ENCODE results near the gene WDR27.
"Not testable (repeated sequence)": the region's sequence is repeated elsewhere in the genome, so short reads cannot be mapped to it uniquely, and the experiment has no call there.

Gene WDR27

DNA sequence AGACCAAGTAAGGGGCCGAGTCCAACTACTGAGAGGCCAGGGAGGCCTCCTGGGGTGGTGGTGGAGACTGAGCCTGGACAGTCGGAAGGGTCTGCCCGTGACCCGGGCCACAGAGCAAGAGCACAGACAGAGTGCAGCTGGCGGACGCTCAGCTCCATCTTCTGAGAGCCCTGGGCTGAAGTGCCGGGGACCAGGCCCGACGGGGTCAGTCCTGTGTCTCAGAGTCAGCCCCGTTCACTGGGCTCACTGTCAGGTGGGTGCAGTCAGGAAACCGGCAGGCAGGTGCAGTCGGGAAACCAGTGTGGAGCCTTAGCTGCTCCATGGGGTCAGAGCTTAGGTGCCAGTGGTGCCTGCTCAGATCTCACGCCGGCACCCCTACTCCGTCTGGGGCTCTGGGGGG lies 76.5 kb downstream of the WDR27 start:
- H3K27me3 Mint-ChIP-seq: no peaks in the 10 kb centered on the region
- no peak overlapping the region for H3K4me3 Mint-ChIP-seq
- no peaks in the 10 kb centered on the region for H3K4me1 Mint-ChIP-seq
- no peak for ATAC-seq
- peaks cover 6% of the 10 kb centered on the region for H3K9me3 Mint-ChIP-seq
- no peak overlapping the region for H3K27ac Mint-ChIP-seq
- H3K36me3 Mint-ChIP-seq: peaks cover 32% of the 10 kb centered on the region

DNA sequence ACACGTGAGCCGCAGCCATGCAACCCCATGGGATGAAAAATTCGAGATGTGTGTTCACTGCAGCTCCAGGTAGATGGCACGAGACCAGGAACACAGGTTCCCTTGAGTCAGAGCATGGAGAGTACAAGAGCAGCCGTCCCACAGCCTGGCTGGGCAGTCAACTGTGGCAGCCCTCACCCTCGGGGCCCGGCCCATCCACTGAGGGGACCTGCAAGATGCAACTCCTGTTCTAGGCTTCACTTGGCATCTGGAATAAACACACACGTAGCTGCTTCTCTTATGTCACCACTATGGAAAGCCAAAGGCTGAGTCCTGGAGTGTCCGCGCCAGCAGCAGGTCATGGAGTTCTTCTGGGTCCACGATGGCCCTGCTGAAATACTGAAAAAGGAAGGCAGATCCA lies 77.0 kb downstream of the WDR27 start:
- ATAC-seq: no peak
- no peak overlapping the region for H3K4me3 Mint-ChIP-seq
- no peak overlapping the region for H3K27ac Mint-ChIP-seq
- no peaks in the 10 kb centered on the region for H3K4me1 Mint-ChIP-seq
- peaks cover 34% of the 10 kb centered on the region for H3K36me3 Mint-ChIP-seq
- peaks cover 6% of the 10 kb centered on the region for H3K9me3 Mint-ChIP-seq
- no peaks in the 10 kb centered on the region for H3K27me3 Mint-ChIP-seq

DNA sequence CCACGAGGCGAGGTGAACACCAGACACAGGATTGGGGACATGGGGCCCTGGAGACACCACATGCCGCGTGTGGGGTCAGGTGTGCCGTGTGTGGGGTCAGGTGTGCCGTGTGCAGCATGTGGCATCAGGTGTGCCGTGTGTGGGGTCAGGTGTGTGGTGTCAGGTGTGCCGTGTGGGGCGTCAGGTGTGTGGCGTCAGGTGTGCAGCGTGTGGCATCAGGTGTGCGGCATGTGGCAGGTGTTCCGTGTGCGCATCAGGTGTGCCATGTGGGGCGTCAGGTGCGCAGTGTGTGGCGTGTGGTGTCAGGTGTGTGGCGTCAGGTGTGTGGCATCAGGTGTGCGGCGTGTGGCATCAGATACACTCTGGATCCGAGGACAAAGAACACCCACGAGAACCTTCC lies 77.9 kb downstream of the WDR27 start:
- no peak for ATAC-seq
- no peak overlapping the region for H3K27ac Mint-ChIP-seq
- peaks cover 6% of the 10 kb centered on the region for H3K9me3 Mint-ChIP-seq
- H3K36me3 Mint-ChIP-seq: peaks cover 34% of the 10 kb centered on the region
- no peak overlapping the region for H3K4me3 Mint-ChIP-seq
- peaks cover 2% of the 10 kb centered on the region for H3K4me1 Mint-ChIP-seq
- no peaks in the 10 kb centered on the region for H3K27me3 Mint-ChIP-seq

DNA sequence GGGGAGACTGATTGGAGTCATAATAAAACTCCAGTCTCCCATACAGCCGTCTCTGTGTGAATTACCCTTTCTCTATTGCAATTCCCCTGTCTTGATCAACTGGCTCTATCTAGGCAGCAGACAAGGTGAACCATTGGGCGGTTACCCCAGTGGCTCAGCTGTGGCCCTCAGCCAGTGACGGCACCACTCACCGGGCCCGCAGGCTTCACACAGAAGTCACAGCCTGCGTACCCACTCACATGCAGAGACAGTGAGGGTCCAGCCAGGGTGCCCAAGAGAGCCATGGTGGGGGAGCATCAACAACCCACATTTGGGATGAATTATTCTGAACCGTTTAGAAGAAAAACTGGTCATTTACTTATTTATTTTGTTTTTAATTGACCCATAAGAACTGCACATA lies 78.5 kb downstream of the WDR27 start:
- Mint-ChIP-seq H3K27ac (no peak overlapping the region), H3K36me3 (peaks cover 34% of the 10 kb centered on the region), H3K9me3 (peaks cover 6% of the 10 kb centered on the region), H3K4me1 (peaks cover 8% of the 10 kb centered on the region), H3K4me3 (no peak overlapping the region), H3K27me3 (no peaks in the 10 kb centered on the region)
- no peak for ATAC-seq

DNA sequence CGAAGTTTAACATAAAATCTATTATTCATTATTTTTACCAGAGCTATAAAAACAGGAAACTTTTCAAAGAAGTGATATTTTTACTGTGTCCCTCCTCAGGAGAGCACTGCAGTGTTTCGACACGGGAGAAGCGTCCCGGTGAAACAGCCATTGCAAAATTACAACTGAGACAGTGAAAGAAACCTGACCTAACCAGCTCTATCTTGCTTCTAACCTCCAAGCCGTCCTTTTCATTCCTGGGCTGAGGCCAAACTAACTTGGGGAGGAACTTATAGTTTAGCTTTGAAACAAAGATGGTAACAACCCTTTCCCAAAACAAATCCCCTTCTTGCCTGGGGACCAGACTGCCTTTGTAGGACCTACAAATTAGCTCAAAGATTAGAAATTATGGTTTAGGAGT lies 79.2 kb downstream of the WDR27 start:
- no peaks in the 10 kb centered on the region for H3K27me3 Mint-ChIP-seq
- H3K36me3 Mint-ChIP-seq: peaks cover 34% of the 10 kb centered on the region
- no peak overlapping the region for H3K4me3 Mint-ChIP-seq
- peaks cover 8% of the 10 kb centered on the region for H3K4me1 Mint-ChIP-seq
- H3K27ac Mint-ChIP-seq: no peak overlapping the region
- peaks cover 6% of the 10 kb centered on the region for H3K9me3 Mint-ChIP-seq
- no peak for ATAC-seq

DNA sequence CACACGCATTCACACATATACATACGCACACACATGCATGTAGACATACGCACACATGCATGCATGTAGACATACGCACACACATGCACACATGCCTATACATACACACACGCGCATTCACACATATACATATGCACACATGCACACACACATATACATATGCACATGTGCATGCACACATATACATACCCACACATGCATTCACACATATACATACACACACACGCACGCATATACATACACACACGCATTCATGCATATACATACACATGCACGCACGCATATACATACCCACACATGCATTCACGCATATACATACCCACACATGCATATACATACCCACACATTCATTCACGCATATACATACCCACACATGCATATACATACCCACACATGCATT lies 80.5 kb downstream of the WDR27 start:
- Mint-ChIP-seq H3K9me3 (peaks cover 12% of the 10 kb centered on the region), H3K27me3 (no peaks in the 10 kb centered on the region), H3K27ac (no peak overlapping the region), H3K36me3 (peaks cover 37% of the 10 kb centered on the region), H3K4me3 (no peak overlapping the region), H3K4me1 (peaks cover 8% of the 10 kb centered on the region)
- no peak for ATAC-seq

DNA sequence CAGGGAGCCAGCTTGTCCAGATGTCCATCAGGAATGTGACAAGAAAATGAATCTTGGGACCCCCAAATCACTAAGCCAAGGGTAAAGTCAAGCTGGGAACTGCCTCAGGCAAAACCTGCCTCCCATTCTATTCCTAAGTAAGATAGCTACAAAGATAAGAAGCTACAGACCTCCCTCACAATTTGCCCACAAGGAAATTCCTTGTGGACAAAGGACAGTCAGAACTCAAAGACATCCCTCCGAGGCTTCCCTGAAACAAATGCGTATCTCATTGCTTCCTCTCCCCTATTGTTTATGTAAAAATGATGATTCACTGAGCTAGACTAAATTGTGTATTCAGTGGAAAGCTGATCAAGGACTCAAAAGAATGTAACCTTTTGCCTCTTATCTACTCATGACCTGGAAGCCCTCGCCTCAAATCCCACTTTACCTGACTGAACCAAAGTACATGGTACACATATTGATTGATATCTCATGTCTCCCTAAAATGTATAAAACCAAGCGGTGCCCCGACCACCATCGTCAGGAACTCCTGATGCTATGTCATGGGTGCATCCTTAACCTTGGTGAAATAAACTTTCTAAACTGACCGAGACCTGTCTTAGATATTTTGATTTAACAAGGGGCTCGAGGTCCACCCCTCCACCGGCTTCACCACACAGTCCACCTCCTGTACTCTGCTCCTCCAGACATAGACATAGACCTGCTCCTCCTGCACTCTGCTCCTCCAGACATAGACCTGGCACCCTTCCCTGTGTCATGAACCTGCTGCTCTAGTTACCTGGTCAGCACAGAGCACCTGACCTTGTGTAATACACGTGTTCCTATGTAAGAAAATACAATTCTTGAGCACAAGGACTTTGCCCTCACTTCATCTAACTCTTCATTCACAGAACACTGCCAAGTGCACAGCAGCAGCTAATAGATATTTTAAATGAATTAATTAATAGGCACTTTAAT lies 81.4 kb downstream of the WDR27 start:
- Mint-ChIP-seq H3K4me3 (no peak overlapping the region), H3K36me3 (peaks cover 38% of the 10 kb centered on the region)
- ATAC-seq: no peak

DNA sequence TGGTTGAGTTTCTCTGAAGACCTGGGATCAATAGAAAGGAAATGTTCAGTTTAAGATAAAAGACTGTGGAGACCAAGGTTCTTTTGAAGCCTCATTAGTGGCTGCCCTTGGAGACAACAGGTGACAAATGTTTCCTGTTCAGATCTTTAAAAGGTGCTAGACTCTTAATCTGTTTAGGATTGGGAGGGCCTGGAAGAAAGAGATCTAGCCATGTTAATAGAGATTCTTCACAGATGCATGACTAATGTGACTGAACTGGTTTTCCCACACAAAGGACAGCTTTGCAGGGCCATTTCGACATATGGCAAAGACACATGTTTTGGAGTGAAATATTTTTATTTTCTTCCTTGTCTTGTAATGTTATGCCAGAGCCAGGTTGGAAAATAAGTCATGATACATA lies 82.2 kb downstream of the WDR27 start:
- Mint-ChIP-seq H3K9me3 (peaks cover 23% of the 10 kb centered on the region), H3K27ac (no peak overlapping the region), H3K4me3 (no peak overlapping the region), H3K4me1 (peaks cover 8% of the 10 kb centered on the region), H3K27me3 (no peaks in the 10 kb centered on the region), H3K36me3 (peaks cover 40% of the 10 kb centered on the region)
- ATAC-seq: no peak

More for the DNA sequence above, 81.4 kb downstream of the WDR27 start:
- no peak overlapping the region for H3K27ac Mint-ChIP-seq
- H3K27me3 Mint-ChIP-seq: no peaks in the 10 kb centered on the region
- H3K9me3 Mint-ChIP-seq: peaks cover 21% of the 10 kb centered on the region
- H3K4me1 Mint-ChIP-seq: peaks cover 8% of the 10 kb centered on the region

DNA sequence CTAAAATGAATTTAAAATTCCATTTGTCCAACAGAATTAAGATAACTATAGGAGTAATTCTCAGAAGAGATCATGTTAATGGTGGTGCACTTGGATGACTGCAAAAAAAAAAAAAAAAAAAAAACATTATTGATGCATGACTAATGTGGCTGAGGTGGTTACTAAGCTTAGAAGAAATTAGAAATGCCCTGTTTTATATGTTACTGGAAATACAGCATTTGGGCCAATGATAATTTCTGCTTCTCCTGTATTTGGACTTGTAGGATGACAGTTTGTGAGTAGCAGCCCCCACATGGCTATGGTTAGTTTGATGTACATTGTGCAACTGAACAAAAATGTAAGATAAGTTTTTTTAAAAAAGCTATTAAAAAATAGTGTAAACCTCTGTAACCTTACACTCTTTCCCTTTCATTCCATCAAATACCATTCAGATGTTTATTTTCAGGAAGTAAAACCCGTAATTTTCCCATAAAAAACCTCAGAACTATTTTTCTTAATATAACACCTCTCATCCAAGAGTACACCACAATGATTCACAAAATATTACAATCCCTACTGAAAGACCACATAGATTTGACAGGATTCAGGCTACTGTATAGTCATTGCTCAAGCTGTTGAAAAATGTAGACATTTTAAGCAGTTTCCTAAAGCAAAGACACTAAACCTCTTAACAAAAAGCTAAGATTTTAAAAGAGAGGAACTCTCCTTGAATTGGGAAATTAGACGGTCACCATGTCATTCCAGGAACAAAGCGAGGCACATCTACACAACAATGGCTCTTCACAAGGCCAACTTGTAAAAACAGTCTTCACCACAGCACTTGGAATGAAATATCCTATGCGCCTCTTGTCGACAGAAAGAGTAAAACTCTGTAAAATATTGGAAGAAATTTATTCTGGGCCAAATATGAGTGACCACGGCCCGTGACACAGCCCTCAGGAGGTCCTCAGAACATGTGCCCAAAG lies 83.0 kb downstream of the WDR27 start:
- no peak for ATAC-seq

DNA sequence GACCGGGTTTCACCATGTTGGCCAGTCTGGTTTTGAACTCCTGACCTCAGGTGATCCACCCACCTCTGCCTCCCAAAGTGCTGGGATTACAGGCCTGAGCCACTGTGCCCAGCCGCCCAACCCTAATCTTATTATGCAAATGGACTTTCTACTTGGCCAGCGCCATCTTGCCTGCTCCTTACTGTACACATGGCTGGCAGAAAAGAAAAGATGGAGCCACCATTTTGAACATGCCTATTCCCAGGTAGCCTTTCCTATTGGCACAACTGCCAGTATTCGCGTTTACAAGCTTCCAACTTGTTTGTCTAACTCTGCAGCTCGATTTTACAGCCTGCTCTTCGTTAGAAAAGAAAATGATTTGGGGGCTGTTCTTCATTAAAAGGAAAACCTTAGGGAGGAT lies 84.3 kb downstream of the WDR27 start:
- Mint-ChIP-seq H3K4me3 (no peak overlapping the region), H3K4me1 (peaks cover 8% of the 10 kb centered on the region), H3K36me3 (peaks cover 32% of the 10 kb centered on the region), H3K27me3 (no peaks in the 10 kb centered on the region), H3K9me3 (peaks cover 23% of the 10 kb centered on the region), H3K27ac (no peak overlapping the region)
- ATAC-seq: no peak

More for the DNA sequence above, 83.0 kb downstream of the WDR27 start:
- Mint-ChIP-seq H3K4me3 (no peak overlapping the region), H3K4me1 (peaks cover 8% of the 10 kb centered on the region), H3K27ac (no peak overlapping the region), H3K36me3 (peaks cover 36% of the 10 kb centered on the region), H3K27me3 (no peaks in the 10 kb centered on the region), H3K9me3 (peaks cover 23% of the 10 kb centered on the region)

DNA sequence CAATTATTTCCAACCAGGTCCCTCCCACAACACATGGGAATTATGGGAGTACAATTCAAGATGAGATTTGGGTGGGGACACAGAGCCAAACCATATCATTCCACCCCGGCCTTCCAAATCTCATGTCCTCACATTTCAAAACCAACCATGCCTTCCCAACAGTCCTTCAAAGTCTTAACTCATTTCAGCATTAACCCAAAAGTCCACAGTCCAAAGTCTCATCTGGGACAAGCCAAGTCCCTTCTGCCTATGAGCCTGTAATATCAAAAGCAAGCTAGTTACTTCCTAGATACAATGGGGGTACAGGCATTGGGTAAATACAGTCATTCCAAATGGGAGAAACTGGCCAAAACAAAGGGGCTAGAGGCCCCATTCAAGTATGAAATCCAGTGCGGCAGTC lies 93.2 kb downstream of the WDR27 start:
- not testable (repeated sequence) for H3K27ac Mint-ChIP-seq, H3K9me3 Mint-ChIP-seq, H3K27me3 Mint-ChIP-seq, H3K4me3 Mint-ChIP-seq, ATAC-seq
- peaks cover 10% of the 10 kb centered on the region for H3K4me1 Mint-ChIP-seq
- H3K36me3 Mint-ChIP-seq: peaks cover 53% of the 10 kb centered on the region

DNA sequence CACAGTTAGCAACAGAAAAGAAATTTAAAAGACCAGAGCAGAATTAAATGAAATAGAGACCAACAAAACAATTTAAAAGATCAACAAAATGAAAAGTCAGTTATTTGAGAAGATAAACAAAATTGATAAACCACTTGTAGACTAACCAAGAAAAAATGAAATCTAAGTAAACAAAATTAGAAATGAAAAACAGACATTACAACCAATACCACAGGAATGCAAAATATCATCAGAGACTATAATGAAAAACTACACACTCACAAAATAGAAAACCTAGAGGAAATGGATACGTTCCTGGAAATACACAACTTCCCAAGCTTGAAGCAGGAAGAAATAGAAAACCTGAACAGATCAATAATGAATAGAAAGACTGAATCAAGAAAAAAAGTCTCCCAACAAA lies 97.8 kb downstream of the WDR27 start:
- Mint-ChIP-seq H3K27ac (no peak overlapping the region), H3K9me3 (no peaks in the 10 kb centered on the region), H3K4me3 (no peak overlapping the region), H3K4me1 (peaks cover 10% of the 10 kb centered on the region), H3K27me3 (no peaks in the 10 kb centered on the region), H3K36me3 (peaks cover 73% of the 10 kb centered on the region)
- ATAC-seq: no peak

DNA sequence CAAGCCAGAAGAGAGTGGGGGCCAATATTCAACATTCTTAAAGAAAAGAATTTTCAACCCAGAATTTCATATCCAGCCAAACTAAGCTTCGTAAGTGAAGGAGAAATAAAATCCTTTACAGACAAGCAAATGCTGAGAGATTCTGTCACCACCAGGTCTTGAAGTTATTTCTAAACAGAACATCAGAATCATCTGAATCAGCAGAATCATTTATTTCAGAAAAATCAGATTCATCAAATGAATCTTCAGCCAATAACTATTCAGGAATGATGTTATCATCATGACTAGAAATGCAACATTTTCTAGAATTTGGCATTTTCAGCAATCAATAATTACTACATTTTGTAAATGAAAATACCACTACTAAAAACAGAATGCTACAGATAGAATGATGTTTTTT lies 100.7 kb downstream of the WDR27 start:
- not testable (repeated sequence) for H3K9me3 Mint-ChIP-seq, H3K27me3 Mint-ChIP-seq, ATAC-seq, H3K4me3 Mint-ChIP-seq, H3K4me1 Mint-ChIP-seq, H3K27ac Mint-ChIP-seq
- H3K36me3 Mint-ChIP-seq: peaks cover 74% of the 10 kb centered on the region

DNA sequence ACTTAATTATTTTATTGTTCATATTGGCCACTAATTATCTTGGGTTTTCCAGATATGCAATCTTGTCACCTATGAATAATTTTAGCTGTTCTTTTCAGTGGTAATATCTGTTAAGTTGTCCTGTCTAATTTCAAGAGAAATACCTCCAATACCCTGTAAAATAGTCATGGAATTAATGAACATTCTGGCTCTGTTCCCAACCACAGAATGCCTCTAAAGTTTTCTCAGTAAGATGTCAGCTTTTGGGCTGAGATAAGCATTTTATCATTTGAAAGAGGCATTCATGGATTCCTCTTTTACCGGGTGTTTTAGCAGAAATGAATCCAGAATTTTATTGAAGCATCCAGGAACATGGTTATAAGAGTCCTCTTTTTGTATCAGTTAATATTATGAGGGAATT lies 109.3 kb downstream of the WDR27 start:
- no peak overlapping the region for H3K4me3 Mint-ChIP-seq

DNA sequence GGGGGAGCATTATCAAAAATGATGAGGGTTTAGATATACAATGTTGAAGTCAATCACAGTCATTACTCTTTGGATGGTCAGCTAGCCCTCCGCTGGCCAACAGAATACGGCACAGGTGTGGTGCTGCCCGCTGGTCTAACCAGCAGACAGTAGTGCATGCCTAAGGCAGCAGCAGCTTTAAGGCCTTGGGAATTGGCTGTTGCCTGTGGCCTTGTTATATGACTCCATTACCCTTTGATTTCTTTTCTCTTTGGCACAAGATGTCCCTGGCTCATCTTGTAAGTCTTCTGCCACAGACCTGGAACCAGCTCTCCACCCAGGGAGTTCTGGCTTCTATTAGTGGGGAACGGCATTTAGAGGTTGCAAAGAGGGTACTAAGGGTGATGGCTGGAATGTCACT lies 110.2 kb downstream of the WDR27 start:
- no peak for ATAC-seq
- Mint-ChIP-seq H3K27me3 (no peaks in the 10 kb centered on the region), H3K9me3 (no peaks in the 10 kb centered on the region), H3K4me1 (peaks cover 31% of the 10 kb centered on the region), H3K27ac (no peak overlapping the region), H3K36me3 (peaks cover 6% of the 10 kb centered on the region), H3K4me3 (no peak overlapping the region)

More for the DNA sequence above, 109.3 kb downstream of the WDR27 start:
- ATAC-seq: no peak
- Mint-ChIP-seq H3K27me3 (no peaks in the 10 kb centered on the region), H3K9me3 (peaks cover 2% of the 10 kb centered on the region), H3K4me1 (peaks cover 31% of the 10 kb centered on the region), H3K27ac (no peak overlapping the region), H3K36me3 (peaks cover 14% of the 10 kb centered on the region)
